ENCODE data around the gene BTBD9.

The BTBD9 gene

DNA sequence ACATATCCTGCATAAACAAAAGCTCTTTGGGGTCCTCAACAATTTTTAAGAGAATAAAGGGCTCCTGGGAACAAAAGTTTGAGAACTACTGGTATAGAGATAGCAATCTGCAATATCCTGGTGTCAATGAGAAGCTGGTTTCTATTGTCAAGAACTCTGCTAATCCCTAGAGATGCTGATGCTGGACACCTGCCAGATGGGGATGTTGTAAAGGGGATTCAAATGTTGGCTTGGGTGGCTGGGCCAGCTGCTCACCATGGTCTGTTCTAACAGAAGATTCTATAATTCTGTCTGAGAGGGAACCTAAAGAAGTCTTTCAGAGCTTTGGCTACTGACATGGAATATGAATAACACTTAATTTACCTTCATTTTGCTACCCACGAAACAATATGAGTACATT lies 137.8 kb downstream of the BTBD9 start:
- Histone ChIP-seq H3K36me3 (ENCODE audit: control insufficient read depth, insufficient read depth, low read length) (no peaks in the 10 kb centered on the region), H3K4me3 (ENCODE audit: low read length) (no peak overlapping the region), H3K4me1 (ENCODE audit: control insufficient read depth, insufficient read depth, low read length) (no peaks in the 10 kb centered on the region), H3K9me3 (ENCODE audit: control insufficient read depth, insufficient read depth, low read length) (no peaks in the 10 kb centered on the region), H3K27ac (ENCODE audit: low read length) (no peak overlapping the region), H3K27me3 (ENCODE audit: control insufficient read depth, insufficient read depth, low read length) (no peaks in the 10 kb centered on the region)
- no peak for DNase-seq (ENCODE audit: low read depth, low spot score)
- WGBS (ENCODE audit: insufficient coverage, insufficient read length), result no CpG with 5 or more reads among the region's 1 CpG

DNA sequence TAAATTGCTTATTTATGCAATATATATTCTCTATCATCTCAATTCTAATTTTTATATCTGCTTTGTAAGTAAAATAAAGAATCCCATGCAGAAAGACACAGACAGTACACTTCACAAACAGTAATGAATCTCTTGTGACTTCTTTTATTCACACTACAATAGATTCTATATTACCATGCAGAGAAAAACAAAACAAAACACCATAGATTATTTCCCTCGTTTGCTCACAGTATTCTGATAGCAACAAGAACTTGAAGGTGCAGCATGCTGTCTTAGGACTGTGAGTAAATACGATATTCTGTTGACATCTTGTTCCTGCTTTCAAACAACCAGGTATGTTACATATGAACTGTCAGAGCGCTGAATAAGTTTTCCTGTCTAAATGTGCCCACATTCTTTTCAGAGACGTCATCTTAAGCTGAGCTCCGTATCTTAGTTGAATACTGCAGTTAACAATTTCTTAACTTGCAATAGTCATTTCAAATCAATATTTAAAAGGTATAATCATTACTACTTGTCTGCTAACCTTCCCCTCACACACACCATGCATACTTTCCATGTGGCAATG lies 140.1 kb downstream of the BTBD9 start:
- no CpG with 5 or more reads among the region's 5 CpGs for WGBS (ENCODE audit: insufficient coverage, insufficient read length)
- H3K4me1 ChIP-seq (ENCODE audit: control insufficient read depth, insufficient read depth, low read length), result no peaks in the 10 kb centered on the region
- H3K4me3 ChIP-seq (ENCODE audit: low read length), result no peak overlapping the region
- H3K27me3 ChIP-seq (ENCODE audit: control insufficient read depth, insufficient read depth, low read length), result no peaks in the 10 kb centered on the region
- H3K9me3 ChIP-seq (ENCODE audit: control insufficient read depth, insufficient read depth, low read length), result no peaks in the 10 kb centered on the region
- no peaks in the 10 kb centered on the region for H3K36me3 ChIP-seq (ENCODE audit: control insufficient read depth, insufficient read depth, low read length)
- H3K27ac ChIP-seq (ENCODE audit: low read length), result no peak overlapping the region
- no peak for DNase-seq (ENCODE audit: low read depth, low spot score)

- no peaks in the 10 kb centered on the region for H3K9me3 ChIP-seq (ENCODE audit: control insufficient read depth, insufficient read depth, low read length)
- no peak overlapping the region for H3K4me3 ChIP-seq (ENCODE audit: low read length)
- no CpG with 5 or more reads among the region's 5 CpGs for WGBS (ENCODE audit: insufficient coverage, insufficient read length)
- H3K27me3 ChIP-seq (ENCODE audit: control insufficient read depth, insufficient read depth, low read length), result no peaks in the 10 kb centered on the region
- no peak for DNase-seq (ENCODE audit: low read depth, low spot score)
- no peaks in the 10 kb centered on the region for H3K36me3 ChIP-seq (ENCODE audit: control insufficient read depth, insufficient read depth, low read length)
- H3K27ac ChIP-seq (ENCODE audit: low read length), result no peak overlapping the region
- no peaks in the 10 kb centered on the region for H3K4me1 ChIP-seq (ENCODE audit: control insufficient read depth, insufficient read depth, low read length)
These were observed 140.8 kb downstream of the BTBD9 start for GRCh38 chr6:38498805-38499445.

GRCh38 chr6:38498085-38498484 lies 141.6 kb downstream of the BTBD9 start:
- H3K9me3 ChIP-seq (ENCODE audit: control insufficient read depth, insufficient read depth, low read length), result no peaks in the 10 kb centered on the region
- H3K27ac ChIP-seq (ENCODE audit: low read length), result no peak overlapping the region
- no peak for DNase-seq (ENCODE audit: low read depth, low spot score)
- no CpG with 5 or more reads among the region's 1 CpG for WGBS (ENCODE audit: insufficient coverage, insufficient read length)
- H3K27me3 ChIP-seq (ENCODE audit: control insufficient read depth, insufficient read depth, low read length), result no peaks in the 10 kb centered on the region
- H3K4me1 ChIP-seq (ENCODE audit: control insufficient read depth, insufficient read depth, low read length), result no peaks in the 10 kb centered on the region
- H3K36me3 ChIP-seq (ENCODE audit: control insufficient read depth, insufficient read depth, low read length), result no peaks in the 10 kb centered on the region
- no peak overlapping the region for H3K4me3 ChIP-seq (ENCODE audit: low read length)

DNA sequence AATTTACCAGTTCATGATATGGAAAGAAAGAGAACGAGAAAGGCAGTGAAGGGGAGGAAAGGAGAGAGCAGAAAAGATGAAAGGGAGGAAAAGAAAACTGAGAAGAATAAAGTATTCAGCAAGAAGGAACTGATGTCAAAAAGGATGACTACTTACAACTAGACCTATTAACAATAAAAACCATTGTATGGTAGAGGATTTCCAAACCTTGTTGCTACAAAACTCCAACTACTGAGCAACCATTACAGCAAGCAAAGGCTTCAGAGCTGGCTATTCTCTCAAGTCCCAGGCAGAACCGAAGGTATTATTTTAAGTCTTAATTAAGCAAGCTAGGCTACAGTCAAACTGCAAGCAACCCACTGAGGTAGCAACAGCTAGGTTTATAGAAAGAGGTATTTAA lies 142.2 kb downstream of the BTBD9 start:
- H3K27me3 ChIP-seq (ENCODE audit: control insufficient read depth, insufficient read depth, low read length), result no peaks in the 10 kb centered on the region
- no peak for DNase-seq (ENCODE audit: low read depth, low spot score)
- WGBS (ENCODE audit: insufficient coverage, insufficient read length), result no CpG with 5 or more reads among the region's 2 CpGs
- no peaks in the 10 kb centered on the region for H3K36me3 ChIP-seq (ENCODE audit: control insufficient read depth, insufficient read depth, low read length)
- no peaks in the 10 kb centered on the region for H3K9me3 ChIP-seq (ENCODE audit: control insufficient read depth, insufficient read depth, low read length)
- H3K4me1 ChIP-seq (ENCODE audit: control insufficient read depth, insufficient read depth, low read length), result no peaks in the 10 kb centered on the region
- H3K27ac ChIP-seq (ENCODE audit: low read length), result no peak overlapping the region
- no peak overlapping the region for H3K4me3 ChIP-seq (ENCODE audit: low read length)

- H3K36me3 ChIP-seq (ENCODE audit: control insufficient read depth, insufficient read depth, low read length), result no peaks in the 10 kb centered on the region
- H3K27me3 ChIP-seq (ENCODE audit: control insufficient read depth, insufficient read depth, low read length), result no peaks in the 10 kb centered on the region
- no peak overlapping the region for H3K27ac ChIP-seq (ENCODE audit: low read length)
- DNase-seq (ENCODE audit: low read depth, low spot score), result no peak
- no peaks in the 10 kb centered on the region for H3K9me3 ChIP-seq (ENCODE audit: control insufficient read depth, insufficient read depth, low read length)
- no CpG with 5 or more reads among the region's 5 CpGs for WGBS (ENCODE audit: insufficient coverage, insufficient read length)
- H3K4me1 ChIP-seq (ENCODE audit: control insufficient read depth, insufficient read depth, low read length), result no peaks in the 10 kb centered on the region
- H3K4me3 ChIP-seq (ENCODE audit: low read length), result no peak overlapping the region
These were observed 143.7 kb downstream of the BTBD9 start for GRCh38 chr6:38495922-38496635.

GRCh38 chr6:38495518-38495917 lies 144.2 kb downstream of the BTBD9 start:
- H3K9me3 ChIP-seq (ENCODE audit: control insufficient read depth, insufficient read depth, low read length), result no peaks in the 10 kb centered on the region
- no peak for DNase-seq (ENCODE audit: low read depth, low spot score)
- no CpG with 5 or more reads among the region's 5 CpGs for WGBS (ENCODE audit: insufficient coverage, insufficient read length)

DNA sequence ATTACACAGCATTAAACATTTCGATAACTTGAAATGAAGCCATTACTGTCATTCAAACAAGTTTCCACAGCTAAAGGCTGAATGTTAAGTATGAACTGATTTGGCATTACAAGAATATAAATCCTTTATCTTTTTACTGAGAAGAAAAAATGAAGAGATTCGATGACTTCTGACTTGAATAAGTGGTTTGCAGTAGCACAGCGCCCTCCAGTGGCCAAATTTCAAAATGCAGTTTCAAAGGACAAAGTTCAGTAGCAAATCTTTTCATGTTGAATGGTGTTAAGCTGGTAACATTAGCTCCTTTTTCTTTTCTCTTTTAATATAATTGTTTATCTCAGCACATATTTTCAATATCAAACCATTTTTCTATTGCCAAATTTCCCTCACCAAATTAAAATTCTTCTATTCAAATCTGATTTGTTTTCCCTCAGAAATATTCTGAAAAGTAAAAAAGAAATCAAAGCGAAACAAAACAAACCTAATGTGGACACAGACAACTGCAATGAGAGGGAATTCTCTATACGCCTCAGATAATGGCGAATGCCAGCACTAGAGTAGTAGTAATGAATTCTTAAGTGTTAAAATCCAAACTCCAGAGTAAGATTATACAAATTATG lies 145.7 kb downstream of the BTBD9 start:
- Histone ChIP-seq H3K36me3 (ENCODE audit: control insufficient read depth, insufficient read depth, low read length) (no peaks in the 10 kb centered on the region), H3K27ac (ENCODE audit: low read length) (no peak overlapping the region), H3K9me3 (ENCODE audit: control insufficient read depth, insufficient read depth, low read length) (no peaks in the 10 kb centered on the region), H3K4me3 (ENCODE audit: low read length) (no peak overlapping the region), H3K27me3 (ENCODE audit: control insufficient read depth, insufficient read depth, low read length) (no peaks in the 10 kb centered on the region), H3K4me1 (ENCODE audit: control insufficient read depth, insufficient read depth, low read length) (no peaks in the 10 kb centered on the region)
- DNase-seq (ENCODE audit: low read depth, low spot score), result peak; percentile 74
- WGBS (ENCODE audit: insufficient coverage, insufficient read length), result no CpG with 5 or more reads among the region's 6 CpGs

More at GRCh38 chr6:38495518-38495917, 144.2 kb downstream of the BTBD9 start:
- Histone ChIP-seq H3K4me3 (ENCODE audit: low read length) (no peak overlapping the region), H3K36me3 (ENCODE audit: control insufficient read depth, insufficient read depth, low read length) (no peaks in the 10 kb centered on the region), H3K27ac (ENCODE audit: low read length) (no peak overlapping the region), H3K27me3 (ENCODE audit: control insufficient read depth, insufficient read depth, low read length) (no peaks in the 10 kb centered on the region), H3K4me1 (ENCODE audit: control insufficient read depth, insufficient read depth, low read length) (no peaks in the 10 kb centered on the region)

GRCh38 chr6:38492031-38492430 lies 147.7 kb downstream of the BTBD9 start:
- Histone ChIP-seq H3K4me3 (ENCODE audit: low read length) (no peak overlapping the region), H3K4me1 (ENCODE audit: control insufficient read depth, insufficient read depth, low read length) (no peaks in the 10 kb centered on the region), H3K9me3 (ENCODE audit: control insufficient read depth, insufficient read depth, low read length) (no peaks in the 10 kb centered on the region), H3K27ac (ENCODE audit: low read length) (no peak overlapping the region), H3K36me3 (ENCODE audit: control insufficient read depth, insufficient read depth, low read length) (no peaks in the 10 kb centered on the region), H3K27me3 (ENCODE audit: control insufficient read depth, insufficient read depth, low read length) (no peaks in the 10 kb centered on the region)
- no CpG with 5 or more reads among the region's 2 CpGs for WGBS (ENCODE audit: insufficient coverage, insufficient read length)
- no peak for DNase-seq (ENCODE audit: low read depth, low spot score)

DNA sequence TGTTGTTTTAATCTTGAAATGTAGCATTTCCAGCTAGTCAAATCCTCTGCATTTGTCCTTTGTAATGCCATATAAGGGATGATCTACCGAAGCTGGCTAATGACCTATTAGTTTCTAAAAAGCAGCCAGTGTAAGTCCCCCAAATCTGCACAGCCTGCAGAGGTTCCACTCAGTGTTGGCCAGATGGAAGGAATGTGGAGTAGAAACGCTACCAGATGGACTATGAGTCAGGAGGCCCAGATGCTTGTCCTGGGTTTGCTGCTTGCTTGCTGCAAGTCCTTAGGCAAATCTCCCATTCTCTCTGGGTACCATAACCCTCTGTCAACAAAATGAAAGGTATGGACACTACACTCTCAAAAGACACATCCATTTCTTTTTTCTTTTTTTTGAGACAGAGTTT lies 149.8 kb downstream of the BTBD9 start:
- Histone ChIP-seq H3K27me3 (ENCODE audit: control insufficient read depth, insufficient read depth, low read length) (no peaks in the 10 kb centered on the region), H3K36me3 (ENCODE audit: control insufficient read depth, insufficient read depth, low read length) (no peaks in the 10 kb centered on the region), H3K4me3 (ENCODE audit: low read length) (no peak overlapping the region), H3K9me3 (ENCODE audit: control insufficient read depth, insufficient read depth, low read length) (no peaks in the 10 kb centered on the region), H3K4me1 (ENCODE audit: control insufficient read depth, insufficient read depth, low read length) (no peaks in the 10 kb centered on the region), H3K27ac (ENCODE audit: low read length) (no peak overlapping the region)
- no CpG with 5 or more reads among the region's 2 CpGs for WGBS (ENCODE audit: insufficient coverage, insufficient read length)
- no peak for DNase-seq (ENCODE audit: low read depth, low spot score)

Data from iPS DF 6.9 (cell line).